Activated T-helper 9 cell treated with anti-CD3 and anti-CD28 coated beads, Interleukin-2, amount 50 U/mL, for 16 hours (primary cell): Measurements from ENCODE around the gene UBE2Q2.
"Not testable (repeated sequence)": the region's sequence is repeated elsewhere in the genome, so short reads cannot be mapped to it uniquely, and the experiment has no call there.

ENCODE experiments used
- DNase-seq: peaks from one replicate; pipeline ENCODE4 v3.0.0-alpha.2; 2020; ENCODE audit warnings: low read depth

Gene UBE2Q2

GRCh38 chr15:75864213-75865059 lies 21.2 kb downstream of the UBE2Q2 start:
- no peak for DNase-seq

- DNase-seq: not testable (repeated sequence)
These were observed 22.8 kb downstream of the UBE2Q2 start for GRCh38 chr15:75866045-75866444.

GRCh38 chr15:75866916-75867315 lies 23.7 kb downstream of the UBE2Q2 start:
- DNase-seq: no peak

GRCh38 chr15:75867449-75867848 lies 24.2 kb downstream of the UBE2Q2 start:
- no peak for DNase-seq

- DNase-seq: no peak
These were observed 24.8 kb downstream of the UBE2Q2 start for GRCh38 chr15:75868019-75868418.

GRCh38 chr15:75869446-75869845 lies 26.2 kb downstream of the UBE2Q2 start:
- DNase-seq: no peak

- not testable (repeated sequence) for DNase-seq
These were observed 28.3 kb downstream of the UBE2Q2 start for GRCh38 chr15:75871589-75871988.

- no peak for DNase-seq
These were observed 29.2 kb downstream of the UBE2Q2 start for GRCh38 chr15:75872403-75872990.

- DNase-seq: no peak
These were observed 40.8 kb downstream of the UBE2Q2 start for GRCh38 chr15:75884041-75884440.

GRCh38 chr15:75887178-75887577 lies 43.9 kb downstream of the UBE2Q2 start:
- DNase-seq: no peak

GRCh38 chr15:75891895-75892294 lies 48.6 kb downstream of the UBE2Q2 start:
- DNase-seq: no peak

GRCh38 chr15:75895731-75896130 lies 52.5 kb downstream of the UBE2Q2 start:
- DNase-seq: no peak

- DNase-seq: no peak
These were observed 57.3 kb downstream of the UBE2Q2 start for GRCh38 chr15:75900577-75900976.

- no peak for DNase-seq
These were observed 58.9 kb downstream of the UBE2Q2 start for GRCh38 chr15:75902129-75902557.

- DNase-seq: peak; percentile 86
These were observed 60.3 kb downstream of the UBE2Q2 start, which contains the start of gene FBXO22 for GRCh38 chr15:75903331-75904239. FBXO22 (plus strand) TSS chr15:75903878; CDS start chr15:75903964, 86 bp downstream.

- no peak for DNase-seq
These were observed 62.0 kb downstream of the UBE2Q2 start for GRCh38 chr15:75905231-75905630.

- not testable (repeated sequence) for DNase-seq
These were observed 67.1 kb downstream of the UBE2Q2 start for GRCh38 chr15:75910355-75910754.

- no peak for DNase-seq
These were observed 73.7 kb downstream of the UBE2Q2 start for GRCh38 chr15:75916978-75917377.

- DNase-seq: no peak
These were observed 74.9 kb downstream of the UBE2Q2 start for GRCh38 chr15:75918135-75918534.

GRCh38 chr15:75920079-75920478 lies 76.8 kb downstream of the UBE2Q2 start:
- DNase-seq: no peak

- no peak for DNase-seq
These were observed 78.8 kb downstream of the UBE2Q2 start for GRCh38 chr15:75921732-75922703.
